Neural crest cell (in vitro differentiated cells): ENCODE results near the gene KHDC4. TPM values are rescaled to one million over a fixed set of nuclear protein-coding genes. Genes with fewer than 3 reads are reported as not detected.

Source experiments
- DNase-seq: peaks from one replicate; pipeline ENCODE4 v3.0.0; 2021; ENCODE audit warnings: low read depth, mixed read lengths, low spot score
- H3K27ac Mint-ChIP-seq: one replicate; pipeline ENCODE4 v1.8.0; 2021; ENCODE audit warnings: mild to moderate bottlenecking, mixed read lengths; ENCODE audit not compliant: unreplicated experiment
- H3K27me3 Mint-ChIP-seq: 2 replicates; pipeline ENCODE4 v1.8.0; 2021; ENCODE audit warnings: low read depth, mild to moderate bottlenecking, mixed read lengths
- H3K36me3 Mint-ChIP-seq: 2 replicates; pipeline ENCODE4 v1.8.0; 2021; ENCODE audit warnings: low read depth, mild to moderate bottlenecking, mixed read lengths
- H3K4me1 Mint-ChIP-seq: 2 replicates; pipeline ENCODE4 v1.8.0; 2021; ENCODE audit warnings: mixed read lengths
- H3K4me3 Mint-ChIP-seq: one replicate; pipeline ENCODE4 v1.8.0; 2021; ENCODE audit warnings: mild to moderate bottlenecking, mixed read lengths
- H3K9me3 Mint-ChIP-seq: 2 replicates; pipeline ENCODE4 v1.8.0; 2021; ENCODE audit warnings: mixed read lengths
- CTCF ChIP-seq: fragments of 200-600 bp; sonication (generic); conservative IDR thresholded peaks from 2 replicates; pipeline ENCODE4 v1.5.0; 2021; ENCODE audit warnings: antibody characterized with exemption, mild to moderate bottlenecking
- total RNA-seq: library from RNA; stranded (reverse); gene quantifications from 2 replicates; pipeline ENCODE4 v1.2.1, GENCODE V29; 2021

The KHDC4 gene
- total RNA-seq, 1 donor from 2014 or later, result 69.9 TPM

- no peak for DNase-seq
- Mint-ChIP-seq H3K4me3 (no peak overlapping the region), H3K27me3 (no peaks in the 10 kb centered on the region), H3K27ac (no peak overlapping the region), H3K36me3 (no peaks in the 10 kb centered on the region), H3K9me3 (no peaks in the 10 kb centered on the region), H3K4me1 (peaks cover 9% of the 10 kb centered on the region)
- no peak for TF ChIP-seq CTCF
Measured at GRCh38 chr1:155884982-155885381, 49.2 kb downstream of the KHDC4 start.

GRCh38 chr1:155884031-155884960 is 49.9 kb downstream of the KHDC4 start:
- no peak for DNase-seq
- peaks cover 9% of the 10 kb centered on the region for H3K4me1 Mint-ChIP-seq
- H3K36me3 Mint-ChIP-seq, result no peaks in the 10 kb centered on the region
- H3K9me3 Mint-ChIP-seq, result no peaks in the 10 kb centered on the region
- no peak overlapping the region for H3K27ac Mint-ChIP-seq
- no peaks in the 10 kb centered on the region for H3K27me3 Mint-ChIP-seq
- H3K4me3 Mint-ChIP-seq, result no peak overlapping the region
- TF ChIP-seq CTCF, result no peak

GRCh38 chr1:155882766-155883165 is 51.4 kb downstream of the KHDC4 start:
- Mint-ChIP-seq H3K9me3 (no peaks in the 10 kb centered on the region), H3K27me3 (no peaks in the 10 kb centered on the region), H3K4me3 (no peak overlapping the region), H3K27ac (no peak overlapping the region), H3K36me3 (no peaks in the 10 kb centered on the region), H3K4me1 (peaks cover 9% of the 10 kb centered on the region)
- DNase-seq, result no peak
- TF ChIP-seq CTCF, result no peak

GRCh38 chr1:155882235-155882634 is 52.0 kb downstream of the KHDC4 start:
- H3K36me3 Mint-ChIP-seq, result no peaks in the 10 kb centered on the region
- DNase-seq, result no peak

GRCh38 chr1:155880950-155881349 is 53.3 kb downstream of the KHDC4 start:
- Mint-ChIP-seq H3K9me3 (no peaks in the 10 kb centered on the region), H3K4me1 (peaks cover 9% of the 10 kb centered on the region), H3K27me3 (no peaks in the 10 kb centered on the region), H3K27ac (no peak overlapping the region), H3K4me3 (no peak overlapping the region), H3K36me3 (peaks cover 2% of the 10 kb centered on the region)
- no peak for TF ChIP-seq CTCF
- DNase-seq, result no peak

More at GRCh38 chr1:155882235-155882634, 52.0 kb downstream of the KHDC4 start:
- no peak for TF ChIP-seq CTCF
- Mint-ChIP-seq H3K27me3 (no peaks in the 10 kb centered on the region), H3K9me3 (no peaks in the 10 kb centered on the region), H3K4me1 (peaks cover 9% of the 10 kb centered on the region), H3K4me3 (no peak overlapping the region), H3K27ac (no peak overlapping the region)
